K562 (cell line): ENCODE results near the gene AVPI1. TPM values are rescaled to one million over a fixed set of nuclear protein-coding genes. Genes with fewer than 3 reads are reported as not detected.

ENCODE experiments used
- BDP1 ChIP-seq: IDR thresholded peaks from 3 replicates; pipeline ENCODE4 v1.6.1; 2011; ENCODE audit not compliant: insufficient read length, insufficient read depth
- BRD4 ChIP-seq: fragments of 200-600 bp; sonication (generic); IDR thresholded peaks from 2 replicates; pipeline ENCODE4 v1.6.1; 2017; ENCODE audit warnings: inconsistent platforms
- GTF2A2 ChIP-seq: IDR thresholded peaks from 2 replicates; pipeline ENCODE4 v1.6.1; 2016; ENCODE audit warnings: mild to moderate bottlenecking, missing genetic modification characterization, missing compliant biosample characterization
- NR4A1 ChIP-seq, 2 experiments: fragments of 250-450 bp in 1 of 2; fragments of 450-650 bp in 1 of 2; sonication (Bioruptor Pico) in 1 of 2; IDR thresholded peaks; 2 replicates each; pipeline versions ENCODE4 v1.4.0 to v1.6.1; 2016 to 2020; ENCODE audit warnings: mild to moderate bottlenecking in 2 of 2, missing compliant biosample characterization in 1 of 2, missing genetic modification characterization in 1 of 2, moderate library complexity in 1 of 2
- U2AF2 ChIP-seq: fragments of 200-400 bp; formaldehyde crosslinking; optimal IDR thresholded peaks from 2 replicates; pipeline ENCODE3; 2017; ENCODE audit warnings: low read depth, mild to moderate bottlenecking, low read length
- ZNF140 ChIP-seq: fragments of 250-450 bp; sonication (Bioruptor Pico); IDR thresholded peaks from 2 replicates; pipeline ENCODE4 v1.8.0; 2021; ENCODE audit warnings: moderate library complexity, mild to moderate bottlenecking, inconsistent platforms
- ZNF644 ChIP-seq: fragments of 200-800 bp; sonication (Bioruptor generic); IDR thresholded peaks from 2 replicates; pipeline ENCODE4 v1.6.1; 2016; ENCODE audit warnings: low read depth, missing genetic modification characterization, missing compliant biosample characterization
- ZNF785 ChIP-seq: fragments of 250-450 bp; sonication (Bioruptor Pico); IDR thresholded peaks from 2 replicates; pipeline ENCODE4 v1.4.0; 2020; ENCODE audit warnings: mild to moderate bottlenecking
- polyA plus RNA-seq, 8 experiments: library from polyadenylated mRNA; depleted of rRNA in 4 of 8; stranded (reverse) in 5 of 8; unstranded in 3 of 8; fragments of >200 nt; fragmentation: Nextera tagmentation in 2 of 8; fragmentation: Illumina TruSeq in 1 of 8; extraction: Ambion mirVana in 2 of 8; extraction: Trizol in 1 of 8; gene quantifications; 2 replicates each; pipeline versions ENCODE4 v1.2.1 to v1.2.3, GENCODE V29; 2011 to 2014; ENCODE audit warnings: inconsistent platforms in 1 of 8, missing spikeins in 1 of 8
- total RNA-seq, 7 experiments: library from RNA; depleted of rRNA in 6 of 7; stranded (reverse); fragments of >200 nt in 6 of 7; fragmentation: Illumina TruSeq in 2 of 7; extraction: Trizol in 2 of 7; gene quantifications; 2 replicates each; pipeline versions ENCODE4 v1.2.1 to v1.2.3, GENCODE V29; 2011 to 2021; ENCODE audit warnings: low replicate concordance in 1 of 7
- TF ChIP-seq, protein P1 (sequence below): fragments of 450-650 bp; IDR thresholded peaks from 2 replicates; pipeline ENCODE4 v1.6.1; 2016; ENCODE audit warnings: missing biosample characterization, missing genetic modification characterization
- TF ChIP-seq, protein P2 (sequence below), 2 experiments: fragments of 450-650 bp; conservative IDR thresholded peaks; 2 replicates each; pipeline ENCODE4 v1.6.1; 2017; ENCODE audit warnings: mild to moderate bottlenecking in 2 of 2, moderate library complexity in 2 of 2
- TF ChIP-seq, protein P3 (sequence below): fragments of 200-800 bp; sonication (Bioruptor generic); IDR thresholded peaks from 2 replicates; pipeline ENCODE4 v1.6.1; 2017; ENCODE audit warnings: missing genetic modification characterization, missing compliant biosample characterization
- TF ChIP-seq, protein P4 (sequence below): fragments of 450-650 bp; IDR thresholded peaks from 2 replicates; pipeline ENCODE4 v1.6.1; 2016

AVPI1 gene
- total and polyA plus RNA-seq, 9 of the 15 experiments (the other 6 are each of a cell fraction or from before 2014, with no cell fraction given), result 0.90 to 10.4 (median 7.4) TPM

DNA sequence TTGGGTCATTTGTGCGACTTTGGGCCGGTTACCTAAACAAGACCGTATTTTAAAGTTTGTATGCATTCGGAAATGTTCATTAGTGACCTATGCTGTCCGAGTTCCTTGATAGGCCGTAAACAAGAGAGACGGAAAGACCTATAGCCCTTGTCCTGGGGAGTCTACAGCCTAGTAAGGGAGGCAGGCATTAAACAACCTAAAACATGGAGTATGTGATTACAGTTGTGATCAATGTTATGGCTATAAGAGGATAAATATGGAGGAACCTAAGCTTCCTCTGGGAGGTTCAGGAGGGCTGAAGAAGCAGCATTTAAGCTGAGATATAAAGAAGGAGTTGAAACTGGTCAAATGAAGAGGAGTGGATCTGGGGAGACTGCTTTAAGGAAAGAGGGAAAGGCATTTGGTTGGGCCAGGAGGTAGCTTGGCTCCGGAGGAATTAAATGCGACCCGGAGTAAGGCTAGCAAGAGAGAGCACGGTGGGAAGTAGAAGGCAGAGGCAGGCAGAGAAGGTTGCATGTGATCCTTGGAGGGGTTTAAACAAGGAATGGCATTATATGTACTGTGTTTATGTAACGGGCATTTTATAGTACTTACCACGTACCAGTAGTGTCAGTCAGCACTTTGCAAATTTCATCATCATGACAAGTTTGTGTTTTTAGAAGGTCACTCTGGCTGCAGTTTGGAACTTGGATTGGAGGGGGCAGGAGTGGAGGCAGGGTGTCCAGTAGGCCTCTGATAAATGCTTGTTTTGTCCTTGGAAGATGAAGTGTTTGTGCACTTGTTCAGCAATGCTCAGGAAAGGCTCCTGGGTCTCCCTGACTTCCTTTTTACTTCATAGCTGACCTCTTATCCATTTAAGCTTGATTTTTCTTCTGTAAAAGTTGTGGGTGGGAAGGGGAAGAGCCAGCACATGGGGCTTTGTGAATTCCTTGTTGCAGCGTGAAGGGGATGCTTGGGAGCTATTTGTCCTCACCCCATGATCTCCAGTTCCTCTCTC, 1.0 kb upstream of the AVPI1 start (continued):
- TF ChIP-seq, protein P1, sequence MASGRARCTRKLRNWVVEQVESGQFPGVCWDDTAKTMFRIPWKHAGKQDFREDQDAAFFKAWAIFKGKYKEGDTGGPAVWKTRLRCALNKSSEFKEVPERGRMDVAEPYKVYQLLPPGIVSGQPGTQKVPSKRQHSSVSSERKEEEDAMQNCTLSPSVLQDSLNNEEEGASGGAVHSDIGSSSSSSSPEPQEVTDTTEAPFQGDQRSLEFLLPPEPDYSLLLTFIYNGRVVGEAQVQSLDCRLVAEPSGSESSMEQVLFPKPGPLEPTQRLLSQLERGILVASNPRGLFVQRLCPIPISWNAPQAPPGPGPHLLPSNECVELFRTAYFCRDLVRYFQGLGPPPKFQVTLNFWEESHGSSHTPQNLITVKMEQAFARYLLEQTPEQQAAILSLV (tag), result 0 out of 2 replicates have a peak, but pooled peaks have one; percentile 12
- no peak for TF ChIP-seq BRD4
- no peak for TF ChIP-seq ZNF140 (CRISPR knock-in tag)
- TF ChIP-seq, protein P2, sequence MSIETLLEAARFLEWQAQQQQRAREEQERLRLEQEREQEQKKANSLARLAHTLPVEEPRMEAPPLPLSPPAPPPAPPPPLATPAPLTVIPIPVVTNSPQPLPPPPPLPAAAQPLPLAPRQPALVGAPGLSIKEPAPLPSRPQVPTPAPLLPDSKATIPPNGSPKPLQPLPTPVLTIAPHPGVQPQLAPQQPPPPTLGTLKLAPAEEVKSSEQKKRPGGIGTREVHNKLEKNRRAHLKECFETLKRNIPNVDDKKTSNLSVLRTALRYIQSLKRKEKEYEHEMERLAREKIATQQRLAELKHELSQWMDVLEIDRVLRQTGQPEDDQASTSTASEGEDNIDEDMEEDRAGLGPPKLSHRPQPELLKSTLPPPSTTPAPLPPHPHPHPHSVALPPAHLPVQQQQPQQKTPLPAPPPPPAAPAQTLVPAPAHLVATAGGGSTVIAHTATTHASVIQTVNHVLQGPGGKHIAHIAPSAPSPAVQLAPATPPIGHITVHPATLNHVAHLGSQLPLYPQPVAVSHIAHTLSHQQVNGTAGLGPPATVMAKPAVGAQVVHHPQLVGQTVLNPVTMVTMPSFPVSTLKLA (conservative IDR thresholded peaks at IDR 0.05), result 0 out of 4 replicates have a peak, but pooled peaks of 1 of the 2 experiments have one; percentile 0
- TF ChIP-seq, protein P3, sequence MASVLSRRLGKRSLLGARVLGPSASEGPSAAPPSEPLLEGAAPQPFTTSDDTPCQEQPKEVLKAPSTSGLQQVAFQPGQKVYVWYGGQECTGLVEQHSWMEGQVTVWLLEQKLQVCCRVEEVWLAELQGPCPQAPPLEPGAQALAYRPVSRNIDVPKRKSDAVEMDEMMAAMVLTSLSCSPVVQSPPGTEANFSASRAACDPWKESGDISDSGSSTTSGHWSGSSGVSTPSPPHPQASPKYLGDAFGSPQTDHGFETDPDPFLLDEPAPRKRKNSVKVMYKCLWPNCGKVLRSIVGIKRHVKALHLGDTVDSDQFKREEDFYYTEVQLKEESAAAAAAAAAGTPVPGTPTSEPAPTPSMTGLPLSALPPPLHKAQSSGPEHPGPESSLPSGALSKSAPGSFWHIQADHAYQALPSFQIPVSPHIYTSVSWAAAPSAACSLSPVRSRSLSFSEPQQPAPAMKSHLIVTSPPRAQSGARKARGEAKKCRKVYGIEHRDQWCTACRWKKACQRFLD (CRISPR knock-in tag), result peak; percentile 68
- TF ChIP-seq NR4A1 (CRISPR knock-in tag; IDR thresholded peaks at IDR 0.05), result no peak
- peak; percentile 74; the same call in 1 of the 2 replicates for TF ChIP-seq NR4A1 (tag; IDR thresholded peaks at IDR 0.05)
- no peak for TF ChIP-seq U2AF2
- 0 out of 2 replicates have a peak, but pooled peaks have one; percentile 41 for TF ChIP-seq ZNF785 (CRISPR knock-in tag)
- TF ChIP-seq BDP1, result no peak
- TF ChIP-seq, protein P4, sequence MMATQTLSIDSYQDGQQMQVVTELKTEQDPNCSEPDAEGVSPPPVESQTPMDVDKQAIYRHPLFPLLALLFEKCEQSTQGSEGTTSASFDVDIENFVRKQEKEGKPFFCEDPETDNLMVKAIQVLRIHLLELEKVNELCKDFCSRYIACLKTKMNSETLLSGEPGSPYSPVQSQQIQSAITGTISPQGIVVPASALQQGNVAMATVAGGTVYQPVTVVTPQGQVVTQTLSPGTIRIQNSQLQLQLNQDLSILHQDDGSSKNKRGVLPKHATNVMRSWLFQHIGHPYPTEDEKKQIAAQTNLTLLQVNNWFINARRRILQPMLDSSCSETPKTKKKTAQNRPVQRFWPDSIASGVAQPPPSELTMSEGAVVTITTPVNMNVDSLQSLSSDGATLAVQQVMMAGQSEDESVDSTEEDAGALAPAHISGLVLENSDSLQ, result no peak
- 0 out of 2 replicates have a peak, but pooled peaks have one; percentile 27 for TF ChIP-seq GTF2A2
- peak; percentile 44; the same call in 1 of the 2 replicates for TF ChIP-seq ZNF644 (tag)
- TF ChIP-seq, all 486 proteins: peak for 25
